Keratinocyte (primary cell): ENCODE results near the gene FAM221A. TPM values are rescaled to one million over a fixed set of nuclear protein-coding genes. Genes with fewer than 3 reads are reported as not detected.

Experiments used
- DNase-seq: peaks from one replicate; pipeline ENCODE4 v3.0.0-alpha.2; 2011; ENCODE audit warnings: low read depth, missing footprints, low spot score
- FAIRE-seq: peaks from 2 replicates; lab custom pipeline; 2011; peaks lifted over from hg19 to GRCh38; lab: Jason Lieb, UNC
- H2AFZ ChIP-seq: 2 replicates; pipeline ENCODE4 v1.6.0; 2012; ENCODE audit warnings: low read length, control low read depth, inconsistent platforms; ENCODE audit not compliant: control insufficient read depth
- H3K27ac ChIP-seq: 2 replicates; pipeline ENCODE4 v1.5.1; 2011; ENCODE audit warnings: low read length; ENCODE audit not compliant: control insufficient read depth, insufficient read depth
- H3K27me3 ChIP-seq: 3 replicates; pipeline ENCODE4 v1.6.0; 2011; ENCODE audit warnings: low read length; ENCODE audit not compliant: control insufficient read depth, insufficient read depth; ENCODE audit errors: extremely low read depth
- H3K36me3 ChIP-seq, 2 experiments: 2 replicates in 1 of 2; 3 replicates in 1 of 2; pipeline ENCODE4 v1.5.1; 2011; ENCODE audit warnings: low read length in 2 of 2, mild to moderate bottlenecking in 1 of 2; ENCODE audit not compliant: control insufficient read depth in 2 of 2, insufficient read depth in 2 of 2; ENCODE audit errors: extremely low read depth in 1 of 2
- H3K4me1 ChIP-seq: 3 replicates; pipeline ENCODE4 v1.5.1; 2011; ENCODE audit warnings: low read length; ENCODE audit not compliant: control insufficient read depth, insufficient read depth; ENCODE audit errors: extremely low read depth
- H3K4me2 ChIP-seq: 3 replicates; pipeline ENCODE4 v1.6.0; 2011; ENCODE audit warnings: low read depth, low read length; ENCODE audit not compliant: control insufficient read depth, insufficient read depth; ENCODE audit errors: extremely low read depth
- H3K4me3 ChIP-seq, 3 experiments: fragments of 200-600 bp in 1 of 3; sonication (generic) in 1 of 3; 2 replicates in 2 of 3; 3 replicates in 1 of 3; pipeline ENCODE4 v1.5.1; 2011 to 2016; ENCODE audit warnings: low read length in 3 of 3, mild to moderate bottlenecking in 3 of 3, control low read depth in 2 of 3, inconsistent platforms in 1 of 3, low read depth in 1 of 3, mixed read lengths in 1 of 3, mixed run types in 1 of 3, moderate library complexity in 1 of 3; ENCODE audit not compliant: control insufficient read depth in 2 of 3, insufficient read depth in 2 of 3; ENCODE audit errors: extremely low read depth in 1 of 3
- H3K79me2 ChIP-seq: 2 replicates; pipeline ENCODE4 v1.6.0; 2012; ENCODE audit warnings: low read length; ENCODE audit not compliant: control insufficient read depth, insufficient read depth
- H3K9ac ChIP-seq: 3 replicates; pipeline ENCODE4 v1.6.0; 2011; ENCODE audit warnings: low read length; ENCODE audit not compliant: control insufficient read depth, insufficient read depth; ENCODE audit errors: extremely low read depth
- H3K9me1 ChIP-seq: 3 replicates; pipeline ENCODE4 v1.6.0; 2011; ENCODE audit warnings: low read length; ENCODE audit not compliant: control insufficient read depth, insufficient read depth; ENCODE audit errors: extremely low read depth
- H3K9me3 ChIP-seq: 2 replicates; pipeline ENCODE4 v1.5.1; 2012; ENCODE audit warnings: low read depth, low read length; ENCODE audit not compliant: control insufficient read depth
- H4K20me1 ChIP-seq: 3 replicates; pipeline ENCODE4 v1.6.0; 2011; ENCODE audit warnings: low read length; ENCODE audit not compliant: control insufficient read depth, insufficient read depth; ENCODE audit errors: extremely low read depth
- CTCF ChIP-seq, 3 experiments: IDR thresholded peaks in 1 of 3; conservative IDR thresholded peaks in 1 of 3; optimal IDR thresholded peaks in 1 of 3; 2 replicates in 2 of 3; 3 replicates in 1 of 3; pipeline versions ENCODE3 to v1.5.1; 2011; ENCODE audit warnings: low read length in 3 of 3, mild to moderate bottlenecking in 3 of 3, moderate library complexity in 2 of 3, control low read depth in 1 of 3, inconsistent platforms in 1 of 3; ENCODE audit not compliant: insufficient read depth in 2 of 3; ENCODE audit errors: extremely low read depth in 1 of 3
- EZH2 ChIP-seq: IDR thresholded peaks from one replicate; pipeline ENCODE4 v1.6.1; 2012; ENCODE audit warnings: inconsistent platforms, mild to moderate bottlenecking, low read length, moderate library complexity
- dilution Hi-C: fragments of 300-500 bp; cut with MboI; formaldehyde crosslinking; loops from one replicate; pipeline ENCODE4 v1.7.0; 2020; ENCODE audit warnings: low sequenced_read_pairs; ENCODE audit not compliant: extremely low pct_ligation_motif_present
- polyA plus RNA-seq, 5 experiments: library from polyadenylated mRNA; depleted of rRNA in 3 of 5; stranded (reverse) in 3 of 5; stranded (forward) in 1 of 5; unstranded in 1 of 5; fragments of >200 nt; gene quantifications; 1 replicate in 1 of 5; 2 replicates in 3 of 5; 3 replicates in 1 of 5; pipeline versions ENCODE4 v1.2.1 to v1.2.3, GENCODE V29; 2011 to 2012; ENCODE audit warnings: missing spikeins in 2 of 5, low read depth in 1 of 5, low replicate concordance in 1 of 5

The FAM221A gene
- polyA plus RNA-seq, 1 donor (not counting 4 experiments of a cell fraction or from before 2014, with no cell fraction given) = 0.93 TPM

GRCh38 chr7:23662124-23662983 is 17.6 kb upstream of the FAM221A start:
- Histone ChIP-seq H3K9me1 (no peaks in the 10 kb centered on the region), H3K4me1 (no peaks in the 10 kb centered on the region), H3K27ac (no peak overlapping the region), H3K9me3 (no peaks in the 10 kb centered on the region), H3K4me3 (no peak overlapping the region), H2AFZ (no peak overlapping the region), H3K27me3 (no peaks in the 10 kb centered on the region), H3K79me2 (no peaks in the 10 kb centered on the region), H4K20me1 (no peaks in the 10 kb centered on the region), H3K4me2 (no peak overlapping the region), H3K9ac (no peak overlapping the region), H3K36me3 (no peaks in the 10 kb centered on the region)
- no peak for FAIRE-seq
- no peak for DNase-seq
- dilution Hi-C loops = no loop called here
- TF ChIP-seq EZH2 (no peak), CTCF (optimal IDR thresholded peaks at IDR 0.05 in 1 of 3, IDR thresholded peaks at IDR 0.05 in 1 of 3, conservative IDR thresholded peaks at IDR 0.05 in 1 of 3; ENCODE audit: extremely low read depth in 1 of 3, insufficient read depth in 2 of 3, low read length in 3 of 3) (no peak)

DNA sequence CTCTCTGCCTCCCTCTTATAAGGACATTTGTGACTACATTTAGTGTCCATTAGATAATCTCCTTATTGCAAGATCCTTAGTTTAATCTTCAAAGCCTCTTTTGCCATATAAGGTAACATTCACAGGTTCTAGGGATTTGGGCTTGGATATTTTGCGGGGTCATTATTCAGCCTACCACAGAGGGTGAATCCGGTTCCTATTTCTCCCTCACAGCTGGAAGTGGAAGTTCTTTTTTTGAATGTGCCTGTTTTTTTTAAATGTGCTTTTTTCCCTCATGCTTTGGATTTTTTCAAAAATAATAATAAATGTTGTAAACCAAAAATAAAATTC is 17.1 kb upstream of the FAM221A start:
- Histone ChIP-seq H3K9ac (no peak overlapping the region), H4K20me1 (no peaks in the 10 kb centered on the region), H3K27me3 (no peaks in the 10 kb centered on the region), H3K4me2 (no peak overlapping the region), H3K27ac (no peak overlapping the region), H3K9me3 (no peaks in the 10 kb centered on the region), H3K79me2 (no peaks in the 10 kb centered on the region), H2AFZ (no peak overlapping the region), H3K4me1 (no peaks in the 10 kb centered on the region), H3K36me3 (no peaks in the 10 kb centered on the region), H3K9me1 (no peaks in the 10 kb centered on the region), H3K4me3 (no peak overlapping the region)
- TF ChIP-seq CTCF (optimal IDR thresholded peaks at IDR 0.05 in 1 of 3, IDR thresholded peaks at IDR 0.05 in 1 of 3, conservative IDR thresholded peaks at IDR 0.05 in 1 of 3; ENCODE audit: extremely low read depth in 1 of 3, insufficient read depth in 2 of 3, low read length in 3 of 3) (no peak), EZH2 (no peak)
- FAIRE-seq (no peak), DNase-seq (no peak)
- dilution Hi-C loops = no loop called here
